NB4 (cell line): ENCODE data around the gene CPN2.

Source experiments
- POLR2A ChIP-seq: IDR thresholded peaks from 2 replicates; pipeline ENCODE4 v1.6.1; 2011; ENCODE audit warnings: mild to moderate bottlenecking; ENCODE audit not compliant: insufficient read length; ENCODE audit errors: extremely low read depth
- TF ChIP-seq, protein P1 (sequence below): IDR thresholded peaks from one replicate; pipeline ENCODE4 v1.5.1; 2012; ENCODE audit warnings: low read depth, low read length

DNA sequence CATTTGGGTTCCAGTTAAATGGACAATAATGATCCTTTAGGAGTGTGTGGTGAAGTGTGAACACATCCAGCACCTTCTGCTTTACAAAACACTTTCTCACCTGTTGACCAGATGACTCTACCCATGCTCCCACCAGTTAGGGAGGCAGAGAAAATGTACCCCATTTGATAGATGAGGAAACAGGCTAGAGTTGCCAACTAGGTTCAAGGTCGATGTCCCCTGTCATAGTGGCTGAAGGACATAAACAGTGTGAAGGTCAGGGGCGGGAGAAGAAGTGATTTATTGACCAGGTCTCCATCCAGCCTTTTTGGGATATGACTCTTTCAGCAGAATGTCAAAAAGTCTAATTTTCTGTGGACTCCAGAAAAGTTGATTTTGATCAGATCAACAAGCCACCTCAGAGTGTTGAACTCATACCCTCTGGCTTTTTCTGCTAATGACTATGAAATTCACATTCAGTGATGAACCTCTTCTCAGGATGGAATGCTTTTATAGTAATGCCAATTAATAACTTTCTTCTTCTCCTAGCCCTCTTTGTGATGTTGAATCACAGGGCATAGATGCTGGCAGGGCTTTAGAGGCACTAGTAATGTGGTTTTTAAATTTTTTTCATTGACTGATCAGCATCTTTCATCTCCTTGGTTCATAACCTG is 57.5 kb downstream of the CPN2 start:
- TF ChIP-seq, protein P1, sequence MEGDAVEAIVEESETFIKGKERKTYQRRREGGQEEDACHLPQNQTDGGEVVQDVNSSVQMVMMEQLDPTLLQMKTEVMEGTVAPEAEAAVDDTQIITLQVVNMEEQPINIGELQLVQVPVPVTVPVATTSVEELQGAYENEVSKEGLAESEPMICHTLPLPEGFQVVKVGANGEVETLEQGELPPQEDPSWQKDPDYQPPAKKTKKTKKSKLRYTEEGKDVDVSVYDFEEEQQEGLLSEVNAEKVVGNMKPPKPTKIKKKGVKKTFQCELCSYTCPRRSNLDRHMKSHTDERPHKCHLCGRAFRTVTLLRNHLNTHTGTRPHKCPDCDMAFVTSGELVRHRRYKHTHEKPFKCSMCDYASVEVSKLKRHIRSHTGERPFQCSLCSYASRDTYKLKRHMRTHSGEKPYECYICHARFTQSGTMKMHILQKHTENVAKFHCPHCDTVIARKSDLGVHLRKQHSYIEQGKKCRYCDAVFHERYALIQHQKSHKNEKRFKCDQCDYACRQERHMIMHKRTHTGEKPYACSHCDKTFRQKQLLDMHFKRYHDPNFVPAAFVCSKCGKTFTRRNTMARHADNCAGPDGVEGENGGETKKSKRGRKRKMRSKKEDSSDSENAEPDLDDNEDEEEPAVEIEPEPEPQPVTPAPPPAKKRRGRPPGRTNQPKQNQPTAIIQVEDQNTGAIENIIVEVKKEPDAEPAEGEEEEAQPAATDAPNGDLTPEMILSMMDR: no peak
- no peak for TF ChIP-seq POLR2A
